Neural progenitor cell (in vitro differentiated cells): ENCODE results near the gene SEL1L3. TPM values are rescaled to one million over a fixed set of nuclear protein-coding genes. Genes with fewer than 3 reads are reported as not detected.

Experiments used
- DNase-seq: peaks from one replicate; pipeline ENCODE4 v3.0.0-alpha.2; 2016; ENCODE audit warnings: low spot score
- H2AFZ ChIP-seq: fragments of 200-600 bp; sonication (generic); replicated peaks from 2 replicates; pipeline ENCODE4 v1.6.1; 2016; ENCODE audit warnings: antibody characterized with exemption
- H3F3A ChIP-seq: fragments of 200-600 bp; sonication (generic); 2 replicates; pipeline ENCODE4 v1.6.1; 2016; ENCODE audit warnings: antibody characterized with exemption, low read depth
- H3K27ac ChIP-seq: fragments of 200-600 bp; sonication (generic); 2 replicates; pipeline ENCODE4 v1.5.1; 2016; ENCODE audit warnings: mild to moderate bottlenecking
- H3K27me3 ChIP-seq: fragments of 200-600 bp; sonication (generic); 2 replicates; pipeline ENCODE4 v1.6.1; 2016; ENCODE audit warnings: mild to moderate bottlenecking, moderate library complexity
- H3K36me3 ChIP-seq: fragments of 200-600 bp; sonication (generic); 2 replicates; pipeline ENCODE4 v1.5.1; 2016
- H3K4me1 ChIP-seq: fragments of 200-600 bp; sonication (generic); 2 replicates; pipeline ENCODE4 v1.6.1; 2016; ENCODE audit warnings: mixed run types
- H3K4me2 ChIP-seq: fragments of 200-600 bp; sonication (generic); 2 replicates; pipeline ENCODE4 v1.6.1; 2016
- H3K4me3 ChIP-seq: fragments of 200-600 bp; sonication (generic); 2 replicates; pipeline ENCODE4 v1.5.1; 2016
- H3K79me2 ChIP-seq: fragments of 200-600 bp; sonication (generic); 2 replicates; pipeline ENCODE4 v1.6.1; 2016; ENCODE audit warnings: low read depth
- H3K9ac ChIP-seq: fragments of 200-600 bp; sonication (generic); 2 replicates; pipeline ENCODE4 v1.6.1; 2016
- H3K9me3 ChIP-seq: fragments of 200-600 bp; sonication (generic); 2 replicates; pipeline ENCODE4 v1.5.1; 2016; ENCODE audit warnings: low read depth
- H4K20me1 ChIP-seq: fragments of 200-600 bp; sonication (generic); 2 replicates; pipeline ENCODE4 v1.6.1; 2016; ENCODE audit warnings: low read depth
- H3K27ac Mint-ChIP-seq: 3 replicates; pipeline ENCODE4 v1.8.0; 2021; ENCODE audit warnings: mixed read lengths
- H3K27me3 Mint-ChIP-seq: 2 replicates; pipeline ENCODE4 v1.8.0; 2022; ENCODE audit warnings: low read depth, mild to moderate bottlenecking, inconsistent platforms, moderate library complexity, mixed read lengths; ENCODE audit not compliant: insufficient read depth
- H3K36me3 Mint-ChIP-seq: 3 replicates; pipeline ENCODE4 v1.8.0; 2021; ENCODE audit warnings: mixed read lengths
- H3K4me1 Mint-ChIP-seq: 3 replicates; pipeline ENCODE4 v1.8.0; 2021; ENCODE audit warnings: mixed read lengths
- H3K4me3 Mint-ChIP-seq: 3 replicates; pipeline ENCODE4 v1.8.0; 2021; ENCODE audit warnings: mild to moderate bottlenecking, moderate library complexity, mixed read lengths
- H3K9me3 Mint-ChIP-seq: 3 replicates; pipeline ENCODE4 v1.8.0; 2020; ENCODE audit warnings: mixed read lengths
- CTCF ChIP-seq: fragments of 200-600 bp; sonication (generic); IDR thresholded peaks from 2 replicates; pipeline ENCODE4 v1.5.1; 2017; ENCODE audit warnings: antibody characterized with exemption, mild to moderate bottlenecking
- EZH2 ChIP-seq: fragments of 200-600 bp; sonication (generic); IDR thresholded peaks from 2 replicates; pipeline ENCODE4 v1.6.1; 2017; ENCODE audit warnings: antibody characterized with exemption, mild to moderate bottlenecking, moderate library complexity
- EZH2phosphoT487 ChIP-seq: fragments of 200-600 bp; sonication (generic); IDR thresholded peaks from 2 replicates; pipeline ENCODE4 v1.6.1; 2017; ENCODE audit warnings: antibody characterized with exemption
- total RNA-seq: library from RNA; depleted of rRNA; stranded (reverse); fragments of >200 nt; gene quantifications from 2 replicates; pipeline ENCODE4 v1.2.3, GENCODE V29; 2015; ENCODE audit warnings: low replicate concordance

The SEL1L3 gene
- total RNA-seq, 1 donor from 2014 or later: 87.2 TPM

GRCh38 chr4:25712611-25713010 lies 150.2 kb downstream of the SEL1L3 start:
- H3K27ac Mint-ChIP-seq: no peak overlapping the region
- TF ChIP-seq CTCF (no peak), EZH2phosphoT487 (no peak), EZH2 (no peak)
- no peaks in the 10 kb centered on the region for H3K36me3 Mint-ChIP-seq
- no peaks in the 10 kb centered on the region for H3K36me3 ChIP-seq
- H3K4me3 ChIP-seq: no peak overlapping the region
- no peaks in the 10 kb centered on the region for H3F3A ChIP-seq
- no peaks in the 10 kb centered on the region for H3K4me1 ChIP-seq
- peaks cover 7% of the 10 kb centered on the region for H3K9me3 Mint-ChIP-seq
- DNase-seq: no peak
- no peaks in the 10 kb centered on the region for H3K9me3 ChIP-seq
- H3K27me3 Mint-ChIP-seq: peaks cover 5% of the 10 kb centered on the region
- H3K27ac ChIP-seq: no peak overlapping the region
- H3K27me3 ChIP-seq: no peaks in the 10 kb centered on the region
- H3K4me2 ChIP-seq: no peak overlapping the region
- H3K4me1 Mint-ChIP-seq: no peaks in the 10 kb centered on the region
- H3K9ac ChIP-seq: no peak overlapping the region
- no peaks in the 10 kb centered on the region for H3K79me2 ChIP-seq
- H2AFZ ChIP-seq: peak overlapping the region; percentile 15
- no peak overlapping the region for H3K4me3 Mint-ChIP-seq
- no peaks in the 10 kb centered on the region for H4K20me1 ChIP-seq

- Mint-ChIP-seq H3K36me3 (no peaks in the 10 kb centered on the region), H3K4me1 (no peaks in the 10 kb centered on the region), H3K27me3 (peaks cover 5% of the 10 kb centered on the region), H3K4me3 (no peak overlapping the region), H3K27ac (no peak overlapping the region), H3K9me3 (peaks cover 7% of the 10 kb centered on the region)
- no peaks in the 10 kb centered on the region for H4K20me1 ChIP-seq
- H3K27me3 ChIP-seq: no peaks in the 10 kb centered on the region
- H2AFZ ChIP-seq: peak overlapping the region; percentile 43
- H3K4me1 ChIP-seq: no peaks in the 10 kb centered on the region
- H3K36me3 ChIP-seq: no peaks in the 10 kb centered on the region
- no peak overlapping the region for H3K4me2 ChIP-seq
- H3K79me2 ChIP-seq: no peaks in the 10 kb centered on the region
- H3K9me3 ChIP-seq: no peaks in the 10 kb centered on the region
- no peak for DNase-seq
- H3F3A ChIP-seq: no peaks in the 10 kb centered on the region
- TF ChIP-seq EZH2 (no peak), EZH2phosphoT487 (no peak), CTCF (no peak)
- no peak overlapping the region for H3K4me3 ChIP-seq
- H3K9ac ChIP-seq: no peak overlapping the region
- H3K27ac ChIP-seq: no peak overlapping the region
Observed at GRCh38 chr4:25710637-25711036, 152.2 kb downstream of the SEL1L3 start.

- DNase-seq: no peak
- H3K9me3 Mint-ChIP-seq: peaks cover 5% of the 10 kb centered on the region
- H3K4me3 Mint-ChIP-seq: no peak overlapping the region
- H3K36me3 Mint-ChIP-seq: no peaks in the 10 kb centered on the region
- H3K4me1 ChIP-seq: no peaks in the 10 kb centered on the region
- H3K27ac ChIP-seq: no peak overlapping the region
- no peaks in the 10 kb centered on the region for H4K20me1 ChIP-seq
- no peaks in the 10 kb centered on the region for H3K9me3 ChIP-seq
- peaks cover 3% of the 10 kb centered on the region for H3K27me3 Mint-ChIP-seq
- H3K4me2 ChIP-seq: no peak overlapping the region
- H3K9ac ChIP-seq: no peak overlapping the region
- no peaks in the 10 kb centered on the region for H3F3A ChIP-seq
- H3K4me1 Mint-ChIP-seq: peaks cover 3% of the 10 kb centered on the region
- no peaks in the 10 kb centered on the region for H3K79me2 ChIP-seq
- no peak overlapping the region for H2AFZ ChIP-seq
- H3K4me3 ChIP-seq: no peak overlapping the region
- H3K27me3 ChIP-seq: no peaks in the 10 kb centered on the region
- TF ChIP-seq EZH2phosphoT487 (no peak), CTCF (no peak), EZH2 (no peak)
- no peaks in the 10 kb centered on the region for H3K36me3 ChIP-seq
- no peak overlapping the region for H3K27ac Mint-ChIP-seq
Observed at GRCh38 chr4:25704516-25704915, 158.3 kb downstream of the SEL1L3 start.
